T-helper 1 cell treated with Interleukin-12 subunit alpha and Interleukin-12 subunit beta and Interleukin-4 antibody, amounts not matched to agents 30 μg/mL and 1 μg/mL, for 36 hours (primary cell): ENCODE data around the gene ACTR3.

Experiments used
- H3K27ac Mint-ChIP-seq: one replicate; pipeline ENCODE4 v1.8.0; 2021; ENCODE audit warnings: mild to moderate bottlenecking, mixed read lengths
- H3K27me3 Mint-ChIP-seq: one replicate; pipeline ENCODE4 v1.8.0; 2021; ENCODE audit warnings: low read depth, mixed read lengths
- H3K36me3 Mint-ChIP-seq: one replicate; pipeline ENCODE4 v1.8.0; 2021; ENCODE audit warnings: low read depth, mixed read lengths
- H3K4me1 Mint-ChIP-seq: one replicate; pipeline ENCODE4 v1.8.0; 2021; ENCODE audit warnings: low read depth, mixed read lengths
- H3K4me3 Mint-ChIP-seq: one replicate; pipeline ENCODE4 v1.8.0; 2021; ENCODE audit warnings: mild to moderate bottlenecking, moderate library complexity, mixed read lengths
- H3K9me3 Mint-ChIP-seq: one replicate; pipeline ENCODE4 v1.8.0; 2021; ENCODE audit warnings: mixed read lengths

ACTR3 gene

DNA sequence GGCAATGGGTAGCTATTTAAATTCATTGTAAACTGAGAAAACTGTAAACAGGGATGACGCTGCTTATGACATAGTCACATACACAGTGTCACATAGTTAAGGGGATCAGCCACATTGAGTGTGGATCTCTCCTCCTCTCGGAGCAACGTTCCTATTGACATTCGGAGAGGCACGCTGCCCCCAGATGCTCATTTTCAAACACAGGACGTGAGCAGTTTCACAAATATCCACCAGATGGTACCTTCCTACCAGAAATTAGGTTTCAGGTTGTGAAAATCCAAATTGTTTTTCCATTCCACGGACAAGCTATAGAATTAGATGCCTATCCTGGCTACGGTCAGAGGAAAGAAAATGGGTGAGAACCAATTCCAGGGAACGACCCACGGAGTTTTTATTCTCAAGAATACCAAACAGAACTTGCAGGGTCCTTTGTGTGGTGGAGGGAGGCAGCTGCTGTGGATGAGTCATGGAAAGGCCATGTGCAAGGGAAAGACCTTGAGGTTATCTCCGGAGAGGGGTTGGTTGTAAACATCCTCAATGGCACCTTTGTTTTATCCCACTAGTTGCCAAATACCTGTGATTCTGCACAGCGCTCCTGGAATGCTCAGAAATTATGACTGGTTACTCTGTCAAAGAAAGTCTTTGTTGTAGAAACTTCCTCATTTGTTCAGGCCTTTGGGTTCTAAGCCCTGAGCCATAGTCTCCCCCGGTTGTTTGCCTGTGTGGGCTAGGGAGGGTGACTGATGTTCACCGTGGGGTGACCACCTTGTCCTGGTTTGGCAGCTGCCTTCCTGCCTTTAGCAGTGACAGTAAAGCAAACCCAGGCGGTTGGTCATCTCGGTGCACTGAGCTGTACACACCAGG is 88.0 kb downstream of the ACTR3 start:
- peaks cover 25% of the 10 kb centered on the region for H3K36me3 Mint-ChIP-seq

DNA sequence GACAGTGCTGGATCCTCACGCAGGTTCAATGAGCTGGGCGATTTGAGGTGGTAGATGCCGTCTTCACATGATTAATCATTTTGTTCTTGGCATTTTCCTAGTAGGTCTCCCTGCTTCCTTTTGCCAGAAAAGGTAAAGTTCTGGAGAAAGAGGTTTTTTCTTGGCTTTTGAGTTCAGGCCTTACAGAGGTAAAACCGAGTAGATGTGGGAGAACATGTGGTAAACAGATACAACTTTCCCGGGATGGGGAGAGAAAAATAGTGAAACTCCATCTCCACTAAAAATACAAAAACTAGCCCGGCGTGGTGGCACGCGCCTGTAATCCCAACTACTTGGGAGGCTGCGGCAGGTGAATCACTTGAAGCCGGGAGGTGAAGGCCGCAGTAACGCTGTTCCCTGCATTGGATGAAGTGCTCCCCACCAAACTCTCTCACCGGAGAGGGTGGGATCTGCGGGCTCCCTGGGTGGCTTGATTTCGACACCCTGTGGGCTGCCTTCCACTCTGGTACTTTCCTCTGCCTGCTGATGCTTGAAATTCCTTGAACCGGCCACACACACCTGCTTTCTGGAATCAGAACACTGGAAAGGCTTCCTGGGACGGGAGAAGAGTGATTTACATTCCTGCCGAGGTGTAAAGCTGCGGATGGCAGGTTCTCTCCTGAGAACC is 88.8 kb downstream of the ACTR3 start:
- no peaks in the 10 kb centered on the region for H3K27me3 Mint-ChIP-seq
- H3K27ac Mint-ChIP-seq, result no peak overlapping the region
- peaks cover 23% of the 10 kb centered on the region for H3K36me3 Mint-ChIP-seq
- no peak overlapping the region for H3K4me3 Mint-ChIP-seq
- no peaks in the 10 kb centered on the region for H3K9me3 Mint-ChIP-seq
- H3K4me1 Mint-ChIP-seq, result peaks cover 4% of the 10 kb centered on the region

More for the DNA sequence above, 88.0 kb downstream of the ACTR3 start:
- Mint-ChIP-seq H3K4me3 (no peak overlapping the region), H3K9me3 (no peaks in the 10 kb centered on the region), H3K27me3 (no peaks in the 10 kb centered on the region), H3K4me1 (peaks cover 4% of the 10 kb centered on the region), H3K27ac (no peak overlapping the region)

DNA sequence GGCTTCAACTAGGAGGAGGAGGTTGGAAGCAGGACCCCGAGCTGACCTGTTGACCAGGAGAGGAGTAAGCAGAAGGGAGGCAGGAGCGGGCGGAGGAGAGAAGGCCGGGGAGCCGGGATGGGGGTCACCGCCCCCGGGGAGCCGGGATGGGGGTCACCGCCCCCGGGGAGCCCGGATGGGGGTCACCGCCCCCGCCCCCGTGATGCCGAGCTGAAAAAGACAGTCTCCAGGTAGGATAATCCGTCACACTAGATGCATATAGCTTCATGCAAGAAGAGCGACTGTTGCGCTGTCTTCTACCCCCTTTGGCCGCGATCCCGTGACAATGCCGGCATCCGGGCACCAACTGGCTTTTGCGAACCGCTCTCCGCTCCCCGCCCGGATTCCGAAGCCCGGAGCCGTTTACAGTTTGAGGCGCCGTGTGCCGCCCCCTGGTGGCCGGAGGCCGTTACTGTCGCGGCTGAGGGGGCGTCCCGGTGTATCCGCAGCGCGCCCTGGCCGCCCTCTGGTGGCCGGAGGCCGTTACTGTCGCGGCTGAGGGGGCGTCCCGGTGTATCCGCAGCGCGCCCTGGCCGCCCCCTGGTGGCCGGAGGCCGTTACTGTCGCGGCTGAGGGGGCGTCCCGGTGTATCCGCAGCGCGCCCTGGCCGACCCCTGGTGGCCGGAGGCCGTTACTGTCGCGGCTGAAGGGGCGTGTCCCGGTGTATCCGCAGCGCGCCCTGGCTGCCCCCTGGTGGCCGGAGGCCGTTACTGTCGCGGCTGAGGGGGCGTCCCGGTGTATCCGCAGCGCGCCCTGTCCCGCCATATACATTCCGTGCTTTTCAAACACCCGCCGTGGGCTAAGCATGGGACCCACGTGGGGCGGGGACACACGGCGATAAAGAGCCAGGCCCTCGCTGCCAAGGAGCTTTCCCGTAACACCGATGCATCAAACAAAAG is 89.6 kb downstream of the ACTR3 start:
- Mint-ChIP-seq H3K4me3 (no peak overlapping the region), H3K36me3 (peaks cover 26% of the 10 kb centered on the region), H3K27ac (no peak overlapping the region), H3K27me3 (no peaks in the 10 kb centered on the region), H3K9me3 (no peaks in the 10 kb centered on the region), H3K4me1 (peaks cover 4% of the 10 kb centered on the region)

DNA sequence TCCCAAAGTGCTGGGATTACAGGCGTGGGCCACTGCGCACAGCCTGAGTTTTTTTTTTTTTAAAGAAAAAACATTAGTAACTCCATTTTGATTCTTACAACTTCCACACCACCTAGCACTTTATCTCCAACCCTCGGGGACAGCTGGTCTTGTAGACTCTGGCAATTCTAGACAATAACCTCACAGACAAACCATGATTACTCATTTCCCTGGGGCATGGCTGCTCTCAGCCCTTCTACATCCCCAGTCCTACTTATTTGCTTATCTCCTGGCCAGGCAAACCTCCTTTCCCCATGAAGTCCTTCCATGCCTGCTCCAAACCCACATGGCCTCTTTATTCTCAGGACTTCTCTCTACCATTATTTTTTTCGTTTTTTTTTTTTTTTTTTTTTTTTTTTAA is 91.1 kb downstream of the ACTR3 start:
- Mint-ChIP-seq H3K27ac (no peak overlapping the region), H3K36me3 (peaks cover 29% of the 10 kb centered on the region), H3K4me1 (peaks cover 4% of the 10 kb centered on the region), H3K27me3 (no peaks in the 10 kb centered on the region), H3K9me3 (no peaks in the 10 kb centered on the region), H3K4me3 (no peak overlapping the region)

DNA sequence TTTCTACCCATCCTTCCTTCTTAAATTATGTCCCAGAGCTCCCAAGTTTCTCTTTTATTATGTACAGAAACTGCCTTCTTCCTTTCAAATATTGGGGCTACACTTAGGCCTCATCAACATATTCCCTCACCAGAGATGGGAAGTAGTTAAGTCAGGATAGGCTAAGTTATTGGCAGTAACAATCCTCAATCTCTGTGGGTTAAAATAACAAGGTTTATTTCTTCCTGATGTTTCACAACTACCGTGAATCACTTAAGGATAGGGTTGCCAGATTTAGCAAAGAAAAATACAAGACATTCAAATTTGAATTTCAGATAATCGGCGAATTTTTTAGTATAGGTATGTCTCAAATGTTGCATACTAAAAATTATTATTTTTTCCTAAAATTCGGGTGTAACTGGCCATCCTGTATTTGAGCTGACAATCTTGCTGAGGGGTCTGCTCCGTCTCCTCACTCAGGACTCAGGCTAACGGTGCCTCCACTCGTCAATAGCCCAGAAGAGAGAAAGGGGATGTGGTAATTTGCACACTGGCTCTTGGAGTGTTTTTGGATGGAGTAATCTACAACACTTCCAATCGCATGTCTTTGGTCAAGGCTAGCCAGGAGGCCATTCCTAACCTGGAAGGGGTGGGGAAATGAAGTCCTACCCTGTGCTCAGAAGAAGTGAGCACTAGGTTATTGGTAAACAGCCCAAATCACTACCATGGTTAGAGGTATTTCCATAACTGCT is 91.7 kb downstream of the ACTR3 start:
- Mint-ChIP-seq H3K9me3 (no peaks in the 10 kb centered on the region), H3K27me3 (no peaks in the 10 kb centered on the region), H3K36me3 (peaks cover 27% of the 10 kb centered on the region), H3K4me3 (no peak overlapping the region), H3K4me1 (peaks cover 1% of the 10 kb centered on the region), H3K27ac (no peak overlapping the region)

DNA sequence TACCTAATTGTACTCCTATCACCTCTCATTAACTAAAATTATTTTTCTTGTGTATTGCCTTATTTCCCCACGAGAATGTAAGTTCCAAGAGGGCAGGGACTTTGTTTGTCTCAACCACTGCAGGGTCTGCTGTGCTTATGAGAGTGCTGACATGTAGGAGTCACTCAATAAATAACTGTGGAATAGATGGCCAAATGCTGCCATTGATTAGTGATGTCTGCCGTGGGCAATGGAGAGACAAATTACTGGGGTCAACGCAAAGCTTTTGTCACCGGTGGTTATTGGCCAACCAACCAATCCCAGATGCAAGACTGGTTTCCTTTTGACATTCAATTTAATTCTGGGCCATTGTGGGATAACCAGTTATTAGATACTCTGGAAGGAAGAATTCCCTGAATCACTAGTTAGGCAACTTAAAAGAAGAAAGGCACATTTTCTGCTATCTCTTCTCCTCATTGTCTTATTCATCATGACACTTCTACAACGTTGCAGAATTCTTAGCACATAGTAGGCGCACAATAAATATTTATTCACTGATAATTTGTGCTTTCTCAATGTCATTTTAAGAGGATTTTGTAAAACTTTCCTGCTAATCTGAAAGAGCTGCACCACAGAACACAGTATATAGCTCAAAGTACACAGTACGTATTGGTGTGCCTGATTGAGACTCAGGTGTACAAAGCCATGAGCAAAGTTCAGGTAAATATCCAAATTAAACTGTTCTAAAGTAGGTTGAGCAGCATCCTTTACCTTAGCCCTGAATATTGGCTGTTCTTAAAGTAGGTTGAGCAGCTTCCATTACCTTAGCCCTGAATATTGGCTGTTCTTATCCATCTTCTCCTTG is 95.9 kb downstream of the ACTR3 start:
- no peaks in the 10 kb centered on the region for H3K4me1 Mint-ChIP-seq
- H3K4me3 Mint-ChIP-seq, result no peak overlapping the region
- H3K36me3 Mint-ChIP-seq, result peaks cover 21% of the 10 kb centered on the region
- no peaks in the 10 kb centered on the region for H3K9me3 Mint-ChIP-seq
- H3K27ac Mint-ChIP-seq, result no peak overlapping the region
- H3K27me3 Mint-ChIP-seq, result no peaks in the 10 kb centered on the region

DNA sequence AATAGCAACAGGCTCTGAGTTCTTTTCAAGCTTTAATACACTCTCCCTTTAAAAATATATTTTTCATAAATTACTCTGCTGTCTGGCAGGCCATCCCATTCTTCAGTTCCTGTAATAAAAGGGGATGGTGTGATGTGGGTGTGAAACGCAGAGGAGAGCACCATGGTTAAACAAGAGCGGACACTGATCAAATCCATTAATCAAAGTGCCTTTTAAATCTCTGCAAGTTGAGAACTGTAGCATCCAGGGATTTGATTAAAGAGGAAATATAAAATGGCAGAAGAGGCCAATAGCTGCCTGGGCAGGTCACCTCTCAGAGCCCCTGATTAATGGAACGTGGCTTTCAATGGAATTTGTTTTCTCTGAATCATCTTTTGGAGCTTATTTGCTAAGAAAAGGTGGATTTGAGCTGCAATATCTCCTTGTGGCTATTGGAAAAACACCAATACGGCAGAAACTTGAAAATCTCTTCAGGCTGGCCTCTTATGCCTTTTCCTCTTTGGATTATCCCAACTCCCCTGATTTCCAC is 96.9 kb downstream of the ACTR3 start:
- H3K4me1 Mint-ChIP-seq, result no peaks in the 10 kb centered on the region
- H3K9me3 Mint-ChIP-seq, result no peaks in the 10 kb centered on the region
- H3K36me3 Mint-ChIP-seq, result peaks cover 17% of the 10 kb centered on the region
- H3K27me3 Mint-ChIP-seq, result no peaks in the 10 kb centered on the region
- H3K27ac Mint-ChIP-seq, result no peak overlapping the region
- H3K4me3 Mint-ChIP-seq, result no peak overlapping the region

DNA sequence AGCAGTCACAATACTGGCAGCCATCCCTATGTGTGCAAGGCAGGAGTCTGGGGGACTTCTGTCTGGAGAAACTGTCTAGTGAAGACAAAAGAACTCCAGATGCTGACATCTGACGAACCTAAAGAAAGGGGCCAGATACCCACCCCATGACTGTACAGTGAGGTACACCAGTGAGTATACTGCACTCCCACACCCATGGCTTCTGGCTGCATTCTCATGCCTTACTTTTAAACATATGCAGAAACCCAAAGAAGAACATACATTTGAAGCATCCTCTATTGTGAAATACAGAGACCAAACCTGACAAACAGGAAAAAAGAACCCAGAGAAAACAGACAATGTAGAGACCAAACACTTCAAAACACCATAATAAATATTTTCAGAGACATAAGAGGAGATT is 102.2 kb downstream of the ACTR3 start:
- H3K36me3 Mint-ChIP-seq, result peaks cover 2% of the 10 kb centered on the region

DNA sequence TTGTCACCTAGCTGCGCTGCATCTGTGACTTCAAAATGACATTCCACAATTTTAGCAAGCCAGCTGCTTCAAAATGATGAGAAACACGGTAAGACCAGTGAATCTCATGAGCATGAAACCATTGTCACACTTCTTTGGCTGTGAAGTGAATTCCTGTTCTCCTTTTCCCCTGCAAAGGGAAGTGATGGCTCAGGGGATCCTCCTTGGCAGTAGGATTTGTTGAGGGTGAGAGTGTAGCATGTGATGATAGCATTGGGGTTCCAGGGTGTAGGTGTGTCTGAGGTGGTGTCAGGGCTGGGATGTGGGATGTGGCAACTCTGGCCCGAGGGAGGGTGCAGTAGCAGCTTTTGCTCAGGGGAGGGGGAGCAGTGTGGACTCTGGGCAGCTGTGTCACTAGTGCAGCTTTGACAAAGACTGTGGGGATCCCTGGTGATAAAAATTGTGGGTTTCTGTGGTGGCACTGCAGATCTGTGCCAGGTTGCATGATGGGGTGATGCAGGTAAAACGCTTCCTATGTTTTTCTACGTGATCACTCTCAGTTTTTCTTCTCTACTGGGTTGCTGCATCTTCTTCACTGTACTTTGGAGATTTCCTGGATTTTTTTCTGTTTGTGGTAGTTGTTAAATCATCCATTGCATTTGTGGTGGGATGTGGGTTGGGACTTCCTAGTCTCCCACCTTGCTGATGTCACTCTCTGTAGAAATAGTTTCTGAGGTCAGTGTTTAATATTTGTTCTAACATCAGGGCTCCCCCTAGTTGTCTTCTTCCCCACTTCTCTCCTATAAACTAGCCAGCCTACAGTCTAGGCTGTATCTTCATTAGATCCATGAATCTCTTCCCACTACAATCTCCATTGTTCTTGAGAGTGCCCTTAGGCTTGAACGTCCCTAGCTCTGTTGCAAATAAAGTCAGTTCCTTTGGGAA is 107.0 kb downstream of the ACTR3 start:
- H3K9me3 Mint-ChIP-seq, result no peaks in the 10 kb centered on the region
- no peaks in the 10 kb centered on the region for H3K27me3 Mint-ChIP-seq
- no peak overlapping the region for H3K27ac Mint-ChIP-seq
- no peaks in the 10 kb centered on the region for H3K36me3 Mint-ChIP-seq
- H3K4me1 Mint-ChIP-seq, result no peaks in the 10 kb centered on the region
- H3K4me3 Mint-ChIP-seq, result no peak overlapping the region

More for the DNA sequence above, 102.2 kb downstream of the ACTR3 start:
- no peaks in the 10 kb centered on the region for H3K27me3 Mint-ChIP-seq
- H3K27ac Mint-ChIP-seq, result no peak overlapping the region
- H3K4me3 Mint-ChIP-seq, result no peak overlapping the region
- H3K4me1 Mint-ChIP-seq, result no peaks in the 10 kb centered on the region
- no peaks in the 10 kb centered on the region for H3K9me3 Mint-ChIP-seq

DNA sequence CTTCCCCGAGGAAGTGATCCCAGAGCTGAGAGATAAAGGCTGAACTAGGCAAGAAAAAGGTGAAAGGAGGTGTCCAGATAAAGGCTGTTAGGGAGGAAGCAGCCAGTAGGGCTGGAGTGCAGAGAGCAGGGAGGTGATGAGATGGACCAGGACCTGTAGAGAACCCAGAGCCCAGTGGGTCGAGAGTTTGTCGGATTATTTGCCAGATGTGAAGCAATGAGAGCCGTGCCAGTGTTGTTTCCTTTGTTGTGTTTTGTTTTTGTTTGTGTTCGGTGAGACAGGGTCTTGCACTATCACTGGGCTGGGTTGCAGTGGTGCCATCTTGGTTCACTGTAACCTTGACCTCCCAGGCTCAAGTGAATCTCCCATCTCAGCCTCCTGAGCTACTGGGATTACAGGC is 111.3 kb downstream of the ACTR3 start:
- no peaks in the 10 kb centered on the region for H3K4me1 Mint-ChIP-seq
- H3K9me3 Mint-ChIP-seq, result peaks cover 3% of the 10 kb centered on the region
- no peaks in the 10 kb centered on the region for H3K36me3 Mint-ChIP-seq
- no peak overlapping the region for H3K4me3 Mint-ChIP-seq
- no peaks in the 10 kb centered on the region for H3K27me3 Mint-ChIP-seq
- H3K27ac Mint-ChIP-seq, result no peak overlapping the region

DNA sequence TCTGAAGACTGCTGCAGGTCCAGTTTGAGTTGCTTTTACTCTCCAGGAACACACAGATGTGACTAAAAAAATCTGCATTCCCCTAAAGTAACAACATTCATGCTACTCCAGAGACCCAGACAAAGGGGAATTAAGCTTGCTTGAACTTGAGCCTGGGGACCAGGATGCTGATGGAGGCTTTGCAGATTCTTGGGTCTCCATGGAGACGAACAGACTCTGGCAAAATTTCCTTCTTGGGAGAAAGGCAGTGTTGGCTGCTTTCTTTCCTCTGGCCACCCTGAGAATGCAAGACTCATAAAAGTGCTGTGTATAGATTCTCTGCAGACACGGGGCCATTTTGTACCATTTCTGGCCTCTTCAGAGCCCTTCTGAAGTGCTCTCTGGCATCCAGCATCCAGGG is 112.0 kb downstream of the ACTR3 start:
- Mint-ChIP-seq H3K4me3 (no peak overlapping the region), H3K36me3 (no peaks in the 10 kb centered on the region), H3K27ac (no peak overlapping the region), H3K9me3 (peaks cover 3% of the 10 kb centered on the region), H3K27me3 (no peaks in the 10 kb centered on the region), H3K4me1 (no peaks in the 10 kb centered on the region)

DNA sequence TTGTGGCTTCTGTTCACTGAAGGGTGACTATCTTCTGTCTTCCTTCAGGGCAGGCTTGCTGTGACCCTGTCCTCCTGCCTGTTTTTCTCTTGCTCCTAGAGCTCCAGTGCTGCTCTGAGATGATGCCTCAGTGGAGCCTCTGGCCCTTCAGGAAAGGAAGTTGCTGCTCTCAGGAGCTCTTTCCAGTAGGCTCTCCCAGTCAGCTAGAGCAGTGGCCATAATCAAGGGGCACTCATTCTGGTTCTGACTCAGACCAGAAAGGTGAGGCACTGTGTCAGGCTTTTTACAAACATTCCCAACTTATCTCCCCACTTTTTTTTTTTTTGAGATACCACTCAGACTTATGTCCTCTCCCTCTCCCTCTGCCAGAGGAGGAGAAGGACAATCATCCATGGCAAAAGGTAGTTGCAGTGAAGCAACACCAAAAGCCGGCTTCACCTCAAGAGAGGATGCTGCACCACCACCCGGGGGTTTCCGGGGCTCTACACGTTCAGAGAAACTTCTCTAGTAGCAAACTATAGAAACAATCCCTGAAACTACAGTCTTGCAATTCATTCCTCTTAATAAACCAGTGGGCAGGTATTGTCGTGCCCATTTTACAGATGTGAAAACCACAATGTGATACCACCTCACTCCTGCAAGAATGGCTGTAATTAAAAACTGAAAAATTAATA is 115.4 kb downstream of the ACTR3 start:
- Mint-ChIP-seq H3K4me3 (no peak overlapping the region), H3K36me3 (no peaks in the 10 kb centered on the region), H3K4me1 (no peaks in the 10 kb centered on the region), H3K27me3 (no peaks in the 10 kb centered on the region), H3K27ac (no peak overlapping the region), H3K9me3 (peaks cover 3% of the 10 kb centered on the region)
